Fibroblast of upper back skin (primary cell): ENCODE results near the gene NR1H4.
A peak's percentile ranks its signal among the peaks of the same experiment; 100 is the strongest.
"Not testable (repeated sequence)": the region's sequence is repeated elsewhere in the genome, so short reads cannot be mapped to it uniquely, and the experiment has no call there.

Experiments
- DNase-seq: peaks from one replicate; pipeline ENCODE4 v3.0.0-alpha.2; 2013

NR1H4 gene

DNA sequence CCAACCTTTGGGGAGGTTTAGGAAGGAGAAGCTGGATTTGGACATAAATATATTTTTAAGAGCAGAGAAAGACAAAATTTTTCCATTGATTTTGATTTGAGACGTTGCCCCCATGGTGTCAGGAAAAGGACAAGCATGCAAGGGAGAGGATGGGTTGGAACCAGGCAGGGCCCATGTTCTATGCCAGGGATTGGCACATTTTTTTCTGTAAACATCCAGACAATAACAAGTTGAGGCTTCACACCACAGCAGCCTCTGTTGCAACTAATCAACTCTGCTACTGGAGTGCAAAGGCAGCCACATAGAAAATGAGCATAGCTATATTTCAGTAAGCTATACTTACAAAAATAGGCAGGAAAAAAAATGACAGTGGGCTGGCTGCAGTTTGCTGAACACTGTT, 44.7 kb downstream of the NR1H4 start:
- no peak for DNase-seq

DNA sequence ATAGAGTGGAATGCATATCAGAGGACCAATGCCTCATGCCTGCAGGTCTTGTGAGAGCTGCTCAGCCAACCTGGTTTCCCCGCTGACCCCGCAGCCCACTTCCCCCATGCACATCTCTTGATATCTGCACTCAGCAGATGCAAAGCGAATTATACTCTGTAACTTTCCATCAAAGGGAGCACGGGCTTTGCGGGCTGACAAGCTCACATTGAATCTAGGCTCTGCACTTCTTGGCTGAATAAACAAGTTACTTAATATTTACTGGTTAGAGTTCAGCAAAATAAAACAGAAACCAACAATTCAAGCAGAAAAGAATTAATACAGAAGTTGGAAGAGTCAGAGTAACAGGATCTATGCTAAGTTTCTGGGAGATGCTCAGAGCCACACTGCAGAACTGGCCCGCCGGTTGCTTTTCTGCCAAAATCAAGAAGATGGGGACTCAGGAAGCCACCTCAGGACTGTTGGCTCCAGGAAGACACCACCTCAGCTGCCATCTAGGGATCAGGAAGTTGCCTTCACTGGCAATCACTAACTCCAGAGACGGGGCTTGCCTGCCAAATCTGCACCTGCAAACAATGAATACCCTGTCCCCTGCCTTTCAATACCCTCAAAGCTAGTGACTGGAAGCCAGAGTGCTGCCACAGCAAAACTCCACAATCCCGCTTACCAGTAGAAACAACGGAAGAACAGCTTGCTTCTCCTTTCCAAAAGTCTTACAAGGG, 46.5 kb downstream of the NR1H4 start:
- no peak for DNase-seq

DNA sequence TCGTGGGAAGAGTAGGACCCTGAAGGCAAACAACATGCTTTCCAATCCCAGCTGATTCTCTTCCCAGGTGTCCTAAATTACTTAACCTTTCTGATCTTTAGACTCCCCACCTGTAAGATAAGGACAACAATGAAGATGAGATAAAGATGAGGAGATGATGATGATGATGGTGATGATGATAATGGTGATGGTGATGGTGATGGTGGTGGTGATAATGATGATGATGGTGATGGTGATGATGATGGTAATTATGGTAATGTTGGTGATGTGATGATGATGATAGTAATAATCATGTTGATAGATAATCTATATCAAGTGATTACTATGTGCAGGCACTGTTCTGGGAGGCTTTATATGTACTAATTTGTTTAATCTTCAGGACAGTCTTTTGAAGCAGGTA, 48.3 kb downstream of the NR1H4 start:
- no peak for DNase-seq

DNA sequence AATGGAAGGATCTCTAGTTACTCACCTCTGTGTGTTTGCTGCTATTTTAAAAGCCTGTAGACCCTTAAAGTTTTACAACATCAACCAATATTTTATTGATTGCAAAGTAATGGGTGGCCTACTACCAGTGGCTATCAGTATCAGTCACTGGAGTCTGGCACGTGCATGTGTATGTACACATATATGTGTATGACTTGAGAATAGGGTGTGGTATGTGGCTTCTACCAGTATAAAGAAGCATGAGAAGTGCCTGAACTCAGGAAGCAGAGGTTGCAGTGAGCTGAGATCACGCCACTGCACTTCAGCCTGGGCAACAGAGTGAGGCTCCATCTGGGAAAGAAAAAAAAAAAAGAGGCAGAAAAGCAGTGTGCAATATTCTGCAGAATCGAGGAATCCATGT, 54.4 kb downstream of the NR1H4 start:
- no peak for DNase-seq

GRCh38 chr12:100528471-100529127, 54.9 kb downstream of the NR1H4 start:
- no peak for DNase-seq

GRCh38 chr12:100529756-100530350, 56.2 kb downstream of the NR1H4 start:
- DNase-seq: no peak

DNA sequence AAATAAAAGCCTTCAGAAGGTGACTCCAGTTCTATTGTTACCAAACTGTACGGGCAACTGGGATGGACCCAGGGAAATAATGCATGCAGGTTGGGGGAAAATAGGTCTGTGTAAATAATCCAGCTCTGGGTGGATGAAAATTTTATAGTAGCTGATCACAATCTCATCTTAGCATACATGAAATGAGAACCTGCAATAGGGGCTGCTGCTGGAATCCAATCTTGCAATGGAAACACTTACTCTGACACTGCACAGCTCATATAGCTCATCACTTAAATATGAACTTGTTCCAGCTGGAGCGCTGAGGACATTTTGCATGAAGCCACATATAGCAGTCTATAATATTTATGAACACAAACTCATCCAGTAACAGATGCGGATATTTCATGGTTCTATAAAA, 59.7 kb downstream of the NR1H4 start:
- no peak for DNase-seq

DNA sequence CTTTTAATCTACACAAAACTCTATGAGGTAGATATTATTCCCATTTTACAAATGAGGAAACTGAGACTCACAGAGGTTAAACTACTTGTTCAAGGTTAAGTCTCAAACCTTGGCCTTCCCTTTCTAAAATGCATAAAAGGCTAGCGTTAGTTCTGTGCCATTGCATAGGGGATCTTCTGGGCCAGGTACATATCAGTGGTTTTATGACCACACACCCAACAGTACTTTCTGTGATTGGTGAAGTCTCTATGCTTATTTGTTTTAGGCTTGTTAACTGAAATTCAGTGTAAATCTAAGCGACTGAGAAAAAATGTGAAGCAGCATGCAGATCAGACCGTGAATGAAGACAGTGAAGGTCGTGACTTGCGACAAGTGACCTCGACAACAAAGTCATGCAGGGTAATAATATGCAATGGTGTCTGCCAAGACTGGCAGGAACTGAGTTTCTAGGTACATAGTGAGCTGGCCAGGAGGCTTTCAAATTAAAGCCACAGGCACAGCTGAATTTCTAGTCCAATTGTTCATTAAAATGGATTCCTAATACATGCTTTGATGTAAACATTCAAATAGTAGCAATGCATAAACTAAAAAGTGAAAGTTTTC, 61.1 kb downstream of the NR1H4 start:
- DNase-seq: no peak

GRCh38 chr12:100539202-100539601, 65.5 kb downstream of the NR1H4 start:
- peak; percentile 24 for DNase-seq

DNA sequence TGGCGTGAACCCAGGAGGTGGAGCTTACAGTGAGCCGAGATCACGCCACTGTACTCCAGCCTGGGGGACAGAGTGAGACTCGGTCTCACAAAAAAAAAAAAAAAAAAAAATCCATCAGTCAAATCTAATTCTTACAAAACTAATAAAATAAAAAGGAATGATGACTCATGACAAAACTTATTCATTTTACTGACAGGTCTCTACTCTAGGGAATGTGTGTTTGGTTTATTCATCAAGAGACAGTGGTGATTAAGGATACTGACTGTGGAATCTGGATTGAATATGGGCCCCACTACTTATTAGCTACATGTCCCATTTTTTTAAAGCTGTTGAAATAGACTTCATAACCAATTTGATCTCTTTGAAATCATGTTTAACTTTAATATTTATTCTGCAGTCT, 70.5 kb downstream of the NR1H4 start:
- no peak for DNase-seq

- DNase-seq: no peak
These were observed 71.4 kb downstream of the NR1H4 start for GRCh38 chr12:100545092-100545491.

DNA sequence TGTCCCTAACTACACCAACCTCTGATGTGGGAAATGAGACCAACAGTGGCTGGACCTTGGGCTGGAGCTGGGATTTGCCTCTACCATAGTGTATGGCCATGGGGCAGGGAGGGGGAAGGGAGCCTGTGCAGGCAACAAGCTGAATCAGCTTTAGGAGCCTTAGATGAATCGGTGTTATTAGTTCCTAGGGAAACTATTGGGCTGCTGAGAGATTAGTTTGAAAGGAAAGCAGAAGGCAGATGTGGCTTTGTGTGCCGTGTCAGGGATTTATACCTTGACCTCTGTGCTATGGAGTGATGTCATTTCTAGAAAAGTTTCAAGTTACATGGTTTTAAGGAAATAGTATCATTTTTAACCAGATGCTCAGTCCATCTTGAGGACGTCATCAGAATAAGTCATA, 80.3 kb downstream of the NR1H4 start:
- peak; percentile 19 for DNase-seq

DNA sequence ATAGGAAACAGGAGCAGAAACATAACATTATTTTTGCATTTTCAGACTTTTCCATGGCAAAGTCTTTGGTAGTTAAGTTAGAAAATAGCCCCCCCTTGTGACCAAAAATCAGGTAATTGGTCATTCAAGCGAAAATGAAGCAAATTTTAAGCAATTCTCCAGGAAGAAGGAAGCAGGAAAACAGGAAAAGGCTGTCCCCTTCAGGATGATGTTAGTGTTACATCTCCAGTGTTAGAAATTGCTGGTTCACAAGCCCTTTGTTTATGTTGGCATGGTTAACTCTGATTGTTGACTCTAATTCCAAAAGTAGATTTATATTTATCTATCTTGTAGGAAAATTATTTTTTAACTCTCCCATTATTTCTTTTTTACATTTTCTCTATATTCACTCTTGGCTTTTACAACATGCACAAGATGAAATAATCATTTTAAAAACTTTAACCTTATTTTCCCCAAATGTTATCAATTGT, 81.0 kb downstream of the NR1H4 start:
- DNase-seq: peak; percentile 83

DNA sequence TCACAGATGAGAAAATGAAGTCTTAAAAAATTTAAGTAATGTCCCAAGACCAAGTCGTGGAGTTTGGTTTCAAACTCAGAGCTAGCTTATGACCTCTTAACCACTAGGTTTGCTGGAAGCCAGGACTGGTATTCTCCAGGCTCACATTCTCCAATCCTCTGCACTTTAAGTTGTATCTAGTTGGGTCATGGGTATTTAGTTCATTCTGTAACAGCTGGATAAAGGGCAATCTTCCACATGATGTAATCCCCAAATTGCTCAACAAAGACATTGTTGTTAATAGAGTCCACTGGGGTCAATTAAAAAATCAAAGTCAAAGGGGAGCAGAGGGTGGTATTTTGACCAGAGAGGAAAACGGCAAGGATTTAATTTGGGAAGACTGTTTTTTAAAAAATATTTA, 82.1 kb downstream of the NR1H4 start:
- no peak for DNase-seq

DNA sequence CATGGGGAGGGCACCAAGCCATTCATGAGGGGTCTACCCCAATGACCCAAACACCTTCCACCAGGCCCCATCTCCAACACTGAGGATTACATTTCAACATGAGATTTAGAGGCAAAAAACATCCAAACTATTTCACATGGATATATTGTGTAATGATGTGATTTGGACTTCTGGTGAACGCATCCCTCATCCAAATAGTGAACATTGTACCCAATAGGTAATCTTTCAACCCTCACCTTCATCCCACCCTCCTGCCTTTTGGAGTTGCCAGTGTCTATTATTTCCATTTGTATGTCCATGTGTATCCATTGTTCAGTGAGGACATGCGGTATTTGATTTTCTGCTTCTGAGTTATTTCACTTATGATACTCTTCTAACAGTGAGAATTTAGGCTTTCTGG, 83.7 kb downstream of the NR1H4 start:
- DNase-seq: no peak

- not testable (repeated sequence) for DNase-seq
These were observed 85.6 kb downstream of the NR1H4 start for GRCh38 chr12:100559261-100559660.

- DNase-seq: no peak
These were observed 90.4 kb downstream of the NR1H4 start for GRCh38 chr12:100564090-100564489.

DNA sequence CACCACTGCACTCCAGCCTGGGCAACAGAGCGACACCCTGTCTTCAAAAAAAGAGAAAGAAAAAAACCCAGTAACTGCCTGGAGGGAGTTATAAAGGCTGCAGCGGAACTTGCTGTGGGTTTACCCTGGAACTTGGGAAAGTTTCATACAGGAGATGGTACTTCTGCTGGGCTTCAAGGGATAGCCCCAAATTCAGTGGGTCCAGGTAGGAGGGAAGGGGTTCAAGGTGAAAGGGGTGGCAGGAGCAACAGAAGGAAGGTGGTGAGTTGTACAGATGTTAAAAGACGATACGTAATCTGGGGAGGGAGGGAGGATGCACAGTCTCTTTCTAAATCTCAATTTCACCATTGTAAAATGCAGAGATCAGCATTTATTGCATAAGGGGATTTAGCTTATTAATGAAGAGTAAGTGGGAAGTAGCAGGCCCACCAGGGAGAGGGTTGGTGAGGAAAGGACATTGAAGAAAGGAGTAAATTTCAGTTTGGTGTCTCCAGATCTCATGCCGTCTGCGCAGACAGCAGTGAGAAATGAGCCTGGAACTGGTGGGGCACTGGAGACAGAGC, 91.3 kb downstream of the NR1H4 start:
- no peak for DNase-seq

GRCh38 chr12:100565987-100566545, 92.4 kb downstream of the NR1H4 start:
- DNase-seq: no peak

GRCh38 chr12:100566887-100567637, 93.4 kb downstream of the NR1H4 start:
- DNase-seq: no peak

- no peak for DNase-seq
These were observed 94.3 kb downstream of the NR1H4 start for GRCh38 chr12:100567945-100568344.

DNA sequence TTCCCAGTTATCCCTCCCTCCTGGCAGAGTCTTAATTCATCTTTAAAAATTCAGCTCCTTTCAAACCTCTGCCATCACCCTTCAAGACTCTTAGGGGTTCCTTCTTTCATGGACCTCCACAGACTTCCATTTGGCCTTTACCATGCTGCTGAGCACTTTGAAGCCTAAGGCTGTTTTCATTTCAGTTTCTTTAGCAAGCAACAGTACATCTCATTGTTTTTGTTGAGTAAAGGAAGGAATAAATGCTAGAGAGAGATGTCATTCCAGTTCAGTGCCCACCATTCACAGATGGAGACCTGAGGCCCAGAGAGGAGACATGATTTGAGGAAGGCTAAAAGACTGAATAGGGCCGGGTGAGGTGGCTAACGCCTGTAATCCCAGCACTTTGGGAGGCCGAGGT, 98.5 kb downstream of the NR1H4 start:
- DNase-seq: no peak
